Activated effector memory CD4-positive, alpha-beta T cell treated with anti-CD3 and anti-CD28 coated beads, Interleukin-2, amount 50 U/mL, for 16 hours (primary cell): Measurements from ENCODE around the gene ARHGEF6.
"Not testable (repeated sequence)": the region's sequence is repeated elsewhere in the genome, so short reads cannot be mapped to it uniquely, and the experiment has no call there.

ENCODE experiments used
- DNase-seq: peaks from one replicate; pipeline ENCODE4 v3.0.0-alpha.2; 2020

The ARHGEF6 gene, protein sequence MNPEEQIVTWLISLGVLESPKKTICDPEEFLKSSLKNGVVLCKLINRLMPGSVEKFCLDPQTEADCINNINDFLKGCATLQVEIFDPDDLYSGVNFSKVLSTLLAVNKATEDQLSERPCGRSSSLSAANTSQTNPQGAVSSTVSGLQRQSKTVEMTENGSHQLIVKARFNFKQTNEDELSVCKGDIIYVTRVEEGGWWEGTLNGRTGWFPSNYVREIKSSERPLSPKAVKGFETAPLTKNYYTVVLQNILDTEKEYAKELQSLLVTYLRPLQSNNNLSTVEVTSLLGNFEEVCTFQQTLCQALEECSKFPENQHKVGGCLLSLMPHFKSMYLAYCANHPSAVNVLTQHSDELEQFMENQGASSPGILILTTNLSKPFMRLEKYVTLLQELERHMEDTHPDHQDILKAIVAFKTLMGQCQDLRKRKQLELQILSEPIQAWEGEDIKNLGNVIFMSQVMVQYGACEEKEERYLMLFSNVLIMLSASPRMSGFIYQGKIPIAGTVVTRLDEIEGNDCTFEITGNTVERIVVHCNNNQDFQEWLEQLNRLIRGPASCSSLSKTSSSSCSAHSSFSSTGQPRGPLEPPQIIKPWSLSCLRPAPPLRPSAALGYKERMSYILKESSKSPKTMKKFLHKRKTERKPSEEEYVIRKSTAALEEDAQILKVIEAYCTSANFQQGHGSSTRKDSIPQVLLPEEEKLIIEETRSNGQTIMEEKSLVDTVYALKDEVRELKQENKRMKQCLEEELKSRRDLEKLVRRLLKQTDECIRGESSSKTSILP

GRCh38 chrX:136780763-136781162 lies at the start of gene ARHGEF6:
Gene ARHGEF6 (minus strand): TSS chrX:136780932. CDS start chrX:136780882, 50 bp downstream.
- DNase-seq, result peak; percentile 68

DNA sequence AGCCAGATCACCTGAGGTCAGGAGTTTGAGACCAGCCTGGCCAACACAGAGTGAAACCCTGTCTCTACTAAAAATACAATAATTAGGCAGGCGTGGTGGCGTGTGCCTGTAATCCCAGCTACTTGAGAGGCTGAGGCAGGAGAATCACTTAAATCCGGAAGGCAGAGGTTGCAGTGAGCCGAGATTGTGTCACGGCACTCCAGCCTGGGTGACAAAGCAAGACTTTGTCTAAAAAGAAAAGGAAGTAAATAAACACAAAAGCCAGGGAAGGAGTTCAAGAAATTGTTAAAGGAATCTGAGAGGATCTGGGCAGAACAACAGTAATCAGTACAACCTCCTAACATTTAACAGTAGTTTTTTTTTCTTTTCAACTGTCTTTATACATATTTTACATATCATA lies 48.7 kb upstream of the ARHGEF6 start:
- DNase-seq, result no peak

GRCh38 chrX:136828830-136829229 lies 48.1 kb upstream of the ARHGEF6 start:
- DNase-seq, result no peak

GRCh38 chrX:136827026-136827425 lies 46.3 kb upstream of the ARHGEF6 start:
- no peak for DNase-seq

- no peak for DNase-seq
Observed at GRCh38 chrX:136825771-136826170, 45.0 kb upstream of the ARHGEF6 start.

GRCh38 chrX:136823175-136823574 lies 42.4 kb upstream of the ARHGEF6 start:
- no peak for DNase-seq

- DNase-seq, result no peak
Observed at GRCh38 chrX:136822337-136823095, 41.8 kb upstream of the ARHGEF6 start.

DNA sequence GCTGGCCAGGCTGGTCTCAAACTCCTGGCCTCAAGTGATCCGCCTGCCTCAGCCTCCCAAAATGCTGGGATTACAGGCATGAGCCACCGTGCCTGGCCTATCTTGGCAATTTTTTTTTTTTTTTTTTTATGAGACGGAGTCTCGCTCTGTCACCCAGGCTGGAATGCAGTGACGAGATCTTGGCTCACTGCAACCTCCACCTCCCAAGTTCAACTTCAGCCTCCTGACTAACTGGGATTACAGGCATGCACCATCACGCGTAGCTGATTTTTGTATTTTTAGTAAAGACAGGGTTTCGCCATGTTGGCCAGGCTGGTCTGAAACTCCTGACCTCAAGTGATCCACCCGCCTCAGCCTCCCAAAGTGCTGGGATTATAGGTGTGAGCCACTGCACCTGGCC lies 39.0 kb upstream of the ARHGEF6 start:
- DNase-seq, result not testable (repeated sequence)

GRCh38 chrX:136819031-136819703 lies 38.4 kb upstream of the ARHGEF6 start:
- DNase-seq, result no peak

GRCh38 chrX:136816975-136817374 lies 36.2 kb upstream of the ARHGEF6 start:
- DNase-seq, result no peak

GRCh38 chrX:136814847-136815750 lies 34.4 kb upstream of the ARHGEF6 start:
- DNase-seq, result no peak

GRCh38 chrX:136812286-136812685 lies 31.6 kb upstream of the ARHGEF6 start:
- no peak for DNase-seq

DNA sequence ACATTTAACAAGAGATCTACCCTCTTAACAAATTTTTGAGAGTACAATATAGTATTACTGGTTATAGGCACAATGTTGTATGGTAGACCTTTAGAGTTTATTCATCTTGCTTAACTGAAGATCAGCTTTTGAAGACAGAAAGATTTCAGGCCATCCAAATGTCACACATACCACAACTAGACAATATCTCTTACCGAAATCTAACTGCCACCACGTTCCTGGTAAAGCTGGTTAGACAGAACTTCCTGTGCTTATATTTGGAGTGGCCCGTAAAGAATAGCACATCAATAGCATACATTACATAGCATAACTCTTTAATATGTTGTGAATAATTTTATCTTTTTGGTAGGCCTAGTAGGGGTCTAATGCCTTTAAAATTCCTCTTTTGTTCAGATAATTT lies 29.8 kb upstream of the ARHGEF6 start:
- no peak for DNase-seq

- no peak for DNase-seq
Observed at GRCh38 chrX:136806891-136807410, 26.2 kb upstream of the ARHGEF6 start.

- no peak for DNase-seq
Observed at GRCh38 chrX:136802515-136802914, 21.8 kb upstream of the ARHGEF6 start.

GRCh38 chrX:136797787-136798186 lies 17.1 kb upstream of the ARHGEF6 start:
- no peak for DNase-seq

GRCh38 chrX:136795132-136795531 lies 14.4 kb upstream of the ARHGEF6 start:
- DNase-seq, result not testable (repeated sequence)

GRCh38 chrX:136794660-136795059 lies 13.9 kb upstream of the ARHGEF6 start:
- DNase-seq, result not testable (repeated sequence)

- no peak for DNase-seq
Observed at GRCh38 chrX:136794080-136794479, 13.3 kb upstream of the ARHGEF6 start.

GRCh38 chrX:136789856-136790255 lies 9.1 kb upstream of the ARHGEF6 start:
- no peak for DNase-seq

GRCh38 chrX:136784231-136784630 lies 3.5 kb upstream of the ARHGEF6 start:
- DNase-seq, result no peak
